ENCODE measurements around the gene HIF1AN. TPM values are rescaled to one million over a fixed set of nuclear protein-coding genes. Genes with fewer than 3 reads are reported as not detected.

Gene HIF1AN
- total and polyA plus RNA-seq, 7 donors, result 15.6 to 116 (median 64.0) TPM

GRCh38 chr10:100496567-100496966 is 39.2 kb upstream of the HIF1AN start:
- Histone ChIP-seq H3K27me3 (ENCODE audit: insufficient read depth in 3 of 3, low read length in 2 of 3) (no peaks in the 10 kb centered on the region), H3K4me3 (no peak overlapping the region), H3K4me1 (no peaks in the 10 kb centered on the region), H3K36me3 (ENCODE audit: insufficient read depth in 1 of 2, low read depth in 1 of 2) (peaks cover 0 to 91% of the 10 kb centered on the region in 2 donors), H3K27ac (no peak overlapping the region), H3K9me3 (no peaks in the 10 kb centered on the region)
- intact Hi-C loops (cut with DNase I), result no loop called here
- 95 to 97% (median 96%) methylated on average over 2 of the region's 2 CpGs for WGBS, 3 donors
- ATAC-seq (no peak), DNase-seq (no peak)
- TF ChIP-seq CTCF (IDR thresholded peaks at IDR 0.05), result no peak

- Histone ChIP-seq H3K27ac (no peak overlapping the region), H3K4me3 (no peak overlapping the region), H3K9me3 (no peaks in the 10 kb centered on the region), H3K36me3 (ENCODE audit: insufficient read depth in 1 of 2, low read depth in 1 of 2) (peaks cover 4 to 95% of the 10 kb centered on the region in 2 donors), H3K4me1 (no peaks in the 10 kb centered on the region), H3K27me3 (ENCODE audit: insufficient read depth in 3 of 3, low read length in 2 of 3) (no peaks in the 10 kb centered on the region)
- WGBS, 3 donors, result 92 to 98% (median 97%) methylated on average over 4 of the region's 4 CpGs
- no peak for DNase-seq
- no peak for TF ChIP-seq CTCF (IDR thresholded peaks at IDR 0.05)
- intact Hi-C loops (cut with DNase I), result no loop called here
- no peak for ATAC-seq
Measured at GRCh38 chr10:100498059-100498458, 37.7 kb upstream of the HIF1AN start.

GRCh38 chr10:100501423-100501822 is 34.3 kb upstream of the HIF1AN start:
- H3K4me1 ChIP-seq, result no peaks in the 10 kb centered on the region
- no peak overlapping the region for H3K4me3 ChIP-seq
- no peak for TF ChIP-seq CTCF (IDR thresholded peaks at IDR 0.05)
- intact Hi-C loops (cut with DNase I), result no loop called here
- H3K9me3 ChIP-seq, result no peaks in the 10 kb centered on the region
- no peak for ATAC-seq
- DNase-seq, result no peak
- H3K27me3 ChIP-seq (ENCODE audit: insufficient read depth in 3 of 3, low read length in 2 of 3), result no peaks in the 10 kb centered on the region
- peaks cover 13 to 88% of the 10 kb centered on the region in 2 donors for H3K36me3 ChIP-seq (ENCODE audit: insufficient read depth in 1 of 2, low read depth in 1 of 2)
- no peak overlapping the region for H3K27ac ChIP-seq

- 81 to 93% (median 81%) methylated on average over 1 of the region's 1 CpG for WGBS, 3 donors
- intact Hi-C loops (cut with DNase I), result no loop called here
Measured at GRCh38 chr10:100502926-100503494, 32.7 kb upstream of the HIF1AN start.

More at GRCh38 chr10:100502926-100503494, 32.7 kb upstream of the HIF1AN start:
- Histone ChIP-seq H3K4me1 (no peaks in the 10 kb centered on the region), H3K36me3 (ENCODE audit: insufficient read depth in 1 of 2, low read depth in 1 of 2) (peaks cover 13 to 88% of the 10 kb centered on the region in 2 donors), H3K27ac (no peak overlapping the region), H3K27me3 (ENCODE audit: insufficient read depth in 3 of 3, low read length in 2 of 3) (no peaks in the 10 kb centered on the region), H3K9me3 (no peaks in the 10 kb centered on the region), H3K4me3 (no peak overlapping the region)
- DNase-seq (no peak), ATAC-seq (no peak)
- TF ChIP-seq CTCF (IDR thresholded peaks at IDR 0.05), result no peak
